Measurements from ENCODE around the gene MT2A. TPM values are rescaled to one million over a fixed set of nuclear protein-coding genes. Genes with fewer than 3 reads are reported as not detected.

Gene MT2A
- polyA plus RNA-seq, 1 donor from 2014 or later: not detected

DNA sequence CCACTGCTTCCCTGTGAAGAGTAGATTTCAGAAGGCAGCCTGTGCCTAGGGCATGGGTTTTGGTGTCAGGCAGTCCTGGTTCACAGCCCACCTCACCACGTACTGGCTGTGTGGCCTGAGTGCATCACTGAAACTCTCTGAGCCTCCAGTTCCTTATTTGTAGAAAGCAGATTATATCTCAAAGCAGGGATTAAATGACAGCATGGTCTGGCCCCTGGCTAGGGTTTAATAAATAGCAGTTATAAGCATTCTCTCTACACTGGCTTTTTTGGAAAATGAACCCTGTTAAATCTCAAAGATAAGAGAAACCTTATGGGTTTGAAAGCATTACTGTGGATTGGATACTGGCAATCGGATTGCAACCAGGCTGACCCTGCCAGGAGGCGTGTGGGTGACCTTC is 21.1 kb downstream of the MT2A start:
- Histone ChIP-seq H3K27me3 (ENCODE audit: insufficient read depth, low read depth, low read length) (peaks cover 96% of the 10 kb centered on the region), H4K20me1 (ENCODE audit: insufficient read depth) (no peaks in the 10 kb centered on the region), H3K4me2 (ENCODE audit: low read length) (no peak overlapping the region), H2AFZ (ENCODE audit: low read depth, low read length) (no peak overlapping the region), H3K9me3 (ENCODE audit: low read length) (no peaks in the 10 kb centered on the region), H3F3A (ENCODE audit: insufficient read depth, low read length, poor library complexity, severe bottlenecking) (no peaks in the 10 kb centered on the region), H3K27ac (ENCODE audit: low read length) (no peak overlapping the region), H3K9me2 (ENCODE audit: insufficient read depth, low read length) (no peaks in the 10 kb centered on the region), H3K4me3 (ENCODE audit: low read length) (no peak overlapping the region), H3K9ac (ENCODE audit: low read length) (no peak overlapping the region), H3K36me3 (ENCODE audit: insufficient read depth, low read length) (no peaks in the 10 kb centered on the region), H3K79me2 (replicated peaks; ENCODE audit: insufficient read depth, low read length) (no peaks in the 10 kb centered on the region)
- TF ChIP-seq, protein P1, sequence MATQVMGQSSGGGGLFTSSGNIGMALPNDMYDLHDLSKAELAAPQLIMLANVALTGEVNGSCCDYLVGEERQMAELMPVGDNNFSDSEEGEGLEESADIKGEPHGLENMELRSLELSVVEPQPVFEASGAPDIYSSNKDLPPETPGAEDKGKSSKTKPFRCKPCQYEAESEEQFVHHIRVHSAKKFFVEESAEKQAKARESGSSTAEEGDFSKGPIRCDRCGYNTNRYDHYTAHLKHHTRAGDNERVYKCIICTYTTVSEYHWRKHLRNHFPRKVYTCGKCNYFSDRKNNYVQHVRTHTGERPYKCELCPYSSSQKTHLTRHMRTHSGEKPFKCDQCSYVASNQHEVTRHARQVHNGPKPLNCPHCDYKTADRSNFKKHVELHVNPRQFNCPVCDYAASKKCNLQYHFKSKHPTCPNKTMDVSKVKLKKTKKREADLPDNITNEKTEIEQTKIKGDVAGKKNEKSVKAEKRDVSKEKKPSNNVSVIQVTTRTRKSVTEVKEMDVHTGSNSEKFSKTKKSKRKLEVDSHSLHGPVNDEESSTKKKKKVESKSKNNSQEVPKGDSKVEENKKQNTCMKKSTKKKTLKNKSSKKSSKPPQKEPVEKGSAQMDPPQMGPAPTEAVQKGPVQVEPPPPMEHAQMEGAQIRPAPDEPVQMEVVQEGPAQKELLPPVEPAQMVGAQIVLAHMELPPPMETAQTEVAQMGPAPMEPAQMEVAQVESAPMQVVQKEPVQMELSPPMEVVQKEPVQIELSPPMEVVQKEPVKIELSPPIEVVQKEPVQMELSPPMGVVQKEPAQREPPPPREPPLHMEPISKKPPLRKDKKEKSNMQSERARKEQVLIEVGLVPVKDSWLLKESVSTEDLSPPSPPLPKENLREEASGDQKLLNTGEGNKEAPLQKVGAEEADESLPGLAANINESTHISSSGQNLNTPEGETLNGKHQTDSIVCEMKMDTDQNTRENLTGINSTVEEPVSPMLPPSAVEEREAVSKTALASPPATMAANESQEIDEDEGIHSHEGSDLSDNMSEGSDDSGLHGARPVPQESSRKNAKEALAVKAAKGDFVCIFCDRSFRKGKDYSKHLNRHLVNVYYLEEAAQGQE (IDR thresholded peaks at IDR 0.05; ENCODE audit: borderline replicate concordance): no peak
- TF ChIP-seq MXI1 (conservative IDR thresholded peaks at IDR 0.05; ENCODE audit: poor library complexity, severe bottlenecking) (no peak), EP300 (conservative IDR thresholded peaks at IDR 0.05; ENCODE audit: poor library complexity, severe bottlenecking) (no peak), POLR2AphosphoS5 (IDR thresholded peaks at IDR 0.05) (no peak), SMC3 (conservative IDR thresholded peaks at IDR 0.05; ENCODE audit: poor library complexity) (no peak), TAF1 (IDR thresholded peaks at IDR 0.05; ENCODE audit: low read depth) (no peak), RAD21 (conservative IDR thresholded peaks at IDR 0.05) (no peak), EZH2 (IDR thresholded peaks at IDR 0.05; ENCODE audit: borderline replicate concordance, insufficient read depth, low read length, poor library complexity, severe bottlenecking) (no peak)
- TF ChIP-seq, protein P2, sequence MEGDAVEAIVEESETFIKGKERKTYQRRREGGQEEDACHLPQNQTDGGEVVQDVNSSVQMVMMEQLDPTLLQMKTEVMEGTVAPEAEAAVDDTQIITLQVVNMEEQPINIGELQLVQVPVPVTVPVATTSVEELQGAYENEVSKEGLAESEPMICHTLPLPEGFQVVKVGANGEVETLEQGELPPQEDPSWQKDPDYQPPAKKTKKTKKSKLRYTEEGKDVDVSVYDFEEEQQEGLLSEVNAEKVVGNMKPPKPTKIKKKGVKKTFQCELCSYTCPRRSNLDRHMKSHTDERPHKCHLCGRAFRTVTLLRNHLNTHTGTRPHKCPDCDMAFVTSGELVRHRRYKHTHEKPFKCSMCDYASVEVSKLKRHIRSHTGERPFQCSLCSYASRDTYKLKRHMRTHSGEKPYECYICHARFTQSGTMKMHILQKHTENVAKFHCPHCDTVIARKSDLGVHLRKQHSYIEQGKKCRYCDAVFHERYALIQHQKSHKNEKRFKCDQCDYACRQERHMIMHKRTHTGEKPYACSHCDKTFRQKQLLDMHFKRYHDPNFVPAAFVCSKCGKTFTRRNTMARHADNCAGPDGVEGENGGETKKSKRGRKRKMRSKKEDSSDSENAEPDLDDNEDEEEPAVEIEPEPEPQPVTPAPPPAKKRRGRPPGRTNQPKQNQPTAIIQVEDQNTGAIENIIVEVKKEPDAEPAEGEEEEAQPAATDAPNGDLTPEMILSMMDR (IDR thresholded peaks at IDR 0.05; ENCODE audit: poor library complexity, severe bottlenecking): no peak

DNA sequence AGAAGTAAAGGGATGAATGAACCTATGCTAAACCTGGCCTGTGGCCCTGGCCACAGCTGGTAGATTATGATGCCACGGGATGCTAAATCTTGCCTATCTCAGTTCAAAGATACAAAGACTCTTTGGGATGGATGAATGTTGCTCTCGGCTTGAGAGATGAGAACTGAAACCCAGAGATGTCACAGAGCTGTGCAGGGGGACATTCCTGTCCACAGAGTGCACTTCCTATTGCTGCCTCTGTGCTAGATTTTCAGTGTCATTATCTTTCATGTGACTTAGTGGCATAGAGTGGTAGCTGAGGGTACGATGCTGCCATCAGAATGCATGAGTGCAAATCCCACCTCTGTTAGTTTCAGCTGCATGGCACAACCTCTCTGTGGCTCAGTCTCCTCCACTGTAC is 21.8 kb downstream of the MT2A start:
- Histone ChIP-seq H3K9ac (ENCODE audit: low read length) (no peak overlapping the region), H3K27me3 (ENCODE audit: insufficient read depth, low read depth, low read length) (peaks cover 96% of the 10 kb centered on the region), H3K27ac (ENCODE audit: low read length) (no peak overlapping the region), H3K9me2 (ENCODE audit: insufficient read depth, low read length) (no peaks in the 10 kb centered on the region), H2AFZ (ENCODE audit: low read depth, low read length) (no peak overlapping the region), H4K20me1 (ENCODE audit: insufficient read depth) (no peaks in the 10 kb centered on the region), H3F3A (ENCODE audit: insufficient read depth, low read length, poor library complexity, severe bottlenecking) (no peaks in the 10 kb centered on the region), H3K4me2 (ENCODE audit: low read length) (no peak overlapping the region), H3K4me3 (ENCODE audit: low read length) (no peak overlapping the region), H3K9me3 (ENCODE audit: low read length) (no peaks in the 10 kb centered on the region), H3K79me2 (replicated peaks; ENCODE audit: insufficient read depth, low read length) (no peaks in the 10 kb centered on the region), H3K36me3 (ENCODE audit: insufficient read depth, low read length) (no peaks in the 10 kb centered on the region)
- TF ChIP-seq TAF1 (IDR thresholded peaks at IDR 0.05; ENCODE audit: low read depth) (no peak), EP300 (conservative IDR thresholded peaks at IDR 0.05; ENCODE audit: poor library complexity, severe bottlenecking) (no peak), SMC3 (conservative IDR thresholded peaks at IDR 0.05; ENCODE audit: poor library complexity) (no peak), MXI1 (conservative IDR thresholded peaks at IDR 0.05; ENCODE audit: poor library complexity, severe bottlenecking) (no peak), POLR2AphosphoS5 (IDR thresholded peaks at IDR 0.05) (no peak), EZH2 (IDR thresholded peaks at IDR 0.05; ENCODE audit: borderline replicate concordance, insufficient read depth, low read length, poor library complexity, severe bottlenecking) (no peak), RAD21 (conservative IDR thresholded peaks at IDR 0.05) (no peak)
- TF ChIP-seq, protein P1 (IDR thresholded peaks at IDR 0.05; ENCODE audit: borderline replicate concordance): no peak
- TF ChIP-seq, protein P2 (IDR thresholded peaks at IDR 0.05; ENCODE audit: poor library complexity, severe bottlenecking): no peak

Measured in neural cell (in vitro differentiated cells).